DND-41 (cell line): Measurements from ENCODE around the gene EPHB4.

ENCODE experiments used
- CTCF ChIP-seq: IDR thresholded peaks from 2 replicates; pipeline ENCODE4 v1.5.1; 2012; ENCODE audit warnings: borderline replicate concordance, low read length, moderate library complexity, mild to moderate bottlenecking; ENCODE audit not compliant: poor library complexity, severe bottlenecking; ENCODE audit errors: extremely low read depth
- EZH2 ChIP-seq: IDR thresholded peaks from 3 replicates; pipeline ENCODE4 v1.6.1; 2012; ENCODE audit warnings: borderline replicate concordance, low read depth, mild to moderate bottlenecking, moderate library complexity, low read length, inconsistent platforms; ENCODE audit not compliant: severe bottlenecking

- TF ChIP-seq EZH2 (no peak), CTCF (no peak)
Observed at GRCh38 chr7:100759357-100760171, 67.8 kb downstream of the EPHB4 start.
